KG1 (cell line): ENCODE measurements around the gene POU6F1.

Experiments
- DNase-seq: peaks from one replicate; lab custom pipeline; 2025; lab: John Stamatoyannopoulos, UW

The POU6F1 gene

DNA sequence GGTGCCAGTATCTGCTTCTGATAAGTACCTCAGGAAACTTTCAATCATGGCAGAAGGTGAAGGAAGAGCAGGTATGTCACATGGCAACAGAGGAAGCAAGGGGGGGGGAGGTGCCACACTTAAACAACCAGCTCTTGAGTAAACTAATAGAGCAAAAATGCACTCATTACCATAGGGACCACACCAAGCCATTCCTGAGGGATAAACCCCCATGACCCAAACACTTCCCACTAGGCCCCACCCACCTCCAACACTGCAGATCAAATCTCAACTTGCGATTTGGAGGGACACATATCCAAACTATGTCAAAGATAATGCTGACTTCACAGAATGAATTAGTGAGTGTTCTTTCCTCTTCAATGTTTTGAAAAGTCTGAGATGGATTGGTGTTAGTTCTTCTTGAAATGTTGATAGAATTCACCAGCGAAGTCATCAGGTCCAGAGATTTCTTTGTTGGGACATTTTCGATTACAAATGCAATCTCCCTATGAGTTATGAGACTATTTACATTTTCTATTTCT, 61.6 kb downstream of the POU6F1 start:
- no peak for DNase-seq

DNA sequence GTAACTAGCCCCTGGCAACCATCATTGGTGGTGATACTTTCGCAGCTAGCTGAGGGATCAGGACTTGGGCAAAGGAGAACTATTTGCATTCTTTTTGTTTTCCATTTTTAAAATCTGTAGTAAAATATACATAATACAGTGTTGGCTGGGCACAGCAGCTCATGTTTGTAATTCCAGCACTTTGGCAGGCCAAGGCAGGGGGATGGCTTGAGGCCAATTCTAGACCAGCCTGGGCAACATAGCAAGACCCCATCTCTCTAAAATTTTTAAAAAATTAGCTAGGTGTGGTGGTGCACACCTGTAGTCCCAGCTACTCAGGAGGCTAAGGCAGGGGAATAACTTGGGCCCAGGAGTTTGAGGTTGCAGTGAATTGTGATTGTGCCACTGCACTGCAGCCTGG, 64.9 kb downstream of the POU6F1 start:
- DNase-seq: no peak

DNA sequence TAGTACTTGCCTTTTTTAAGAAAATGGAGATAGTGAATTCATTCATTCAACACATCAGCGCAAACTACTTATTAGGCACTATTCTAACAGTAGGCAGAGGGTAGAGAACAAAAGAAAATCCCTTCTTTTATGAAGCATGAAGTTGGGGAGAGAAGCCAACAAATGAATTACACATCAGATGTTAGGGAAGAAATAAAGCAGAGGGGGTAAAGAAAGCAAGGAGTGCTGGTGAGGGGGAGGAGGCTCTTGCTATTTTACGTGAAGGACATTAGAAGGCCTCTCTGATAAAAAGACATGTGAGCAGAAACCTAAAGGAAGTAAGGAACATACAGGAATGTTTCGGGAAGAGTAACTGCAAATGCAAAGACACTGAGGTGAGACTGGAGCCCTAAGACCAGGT, 67.1 kb downstream of the POU6F1 start:
- no peak for DNase-seq

DNA sequence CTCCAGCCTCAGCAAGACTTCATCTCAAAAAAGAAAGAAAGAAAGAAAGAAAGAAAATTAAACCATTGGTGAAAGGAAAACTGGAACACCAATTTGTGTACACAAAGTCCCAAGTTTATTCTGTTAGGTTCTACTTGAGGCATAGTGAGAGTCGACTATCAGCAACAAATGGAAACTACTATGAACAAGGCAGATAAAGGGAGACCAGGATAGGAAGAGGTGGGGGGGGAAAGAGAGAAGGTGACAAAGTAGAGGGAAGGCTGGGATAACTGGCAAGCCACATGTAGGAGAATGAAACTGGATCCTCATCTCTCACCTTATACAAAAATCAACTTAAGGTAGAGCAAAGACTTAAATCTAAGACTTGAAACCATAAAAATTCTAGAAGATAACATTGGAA, 70.6 kb downstream of the POU6F1 start:
- DNase-seq: no peak

DNA sequence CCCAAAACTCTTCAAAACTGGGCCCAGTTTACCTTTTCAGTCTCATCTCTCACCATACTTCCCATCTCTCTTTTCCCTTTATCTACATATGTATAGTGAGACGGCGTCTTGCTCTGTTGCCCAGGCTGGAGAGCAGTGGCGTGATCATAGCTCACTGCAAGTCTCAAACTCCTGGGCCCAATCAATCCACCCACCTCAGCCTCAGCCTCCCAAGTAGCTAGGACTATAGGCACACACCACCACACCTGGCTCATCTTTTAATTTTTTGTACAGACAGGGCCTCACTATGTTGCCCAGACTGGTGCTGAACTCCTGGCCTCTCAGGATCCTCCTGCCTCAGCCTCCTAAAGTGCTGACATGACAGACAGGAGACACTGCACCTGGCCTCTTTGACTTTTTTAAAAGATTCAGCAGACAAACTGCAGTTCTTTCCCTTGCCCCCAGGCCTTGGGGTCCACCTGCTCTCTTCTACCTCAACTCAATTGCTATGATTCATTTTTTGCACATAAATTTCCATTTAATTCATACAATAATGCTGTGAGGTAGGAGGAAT, 78.5 kb downstream of the POU6F1 start:
- no peak for DNase-seq
